8988T (cell line): ENCODE measurements around the gene XPNPEP2.

Source experiments
- DNase-seq: peaks from one replicate; pipeline ENCODE4 v3.0.0; 2011

XPNPEP2 gene

GRCh38 chrX:129738466-129739308 is at the start of gene XPNPEP2:
XPNPEP2 (plus strand) TSS chrX:129738979; CDS start chrX:129739214, 235 bp downstream.
- DNase-seq = no peak

- no peak for DNase-seq
These were observed 49.0 kb upstream of the XPNPEP2 start for GRCh38 chrX:129689796-129690195.

GRCh38 chrX:129690435-129690834 is 48.3 kb upstream of the XPNPEP2 start:
- no peak for DNase-seq

- no peak for DNase-seq
These were observed 45.4 kb upstream of the XPNPEP2 start for GRCh38 chrX:129693354-129693753.

- no peak for DNase-seq
These were observed 44.0 kb upstream of the XPNPEP2 start for GRCh38 chrX:129694805-129695204.

GRCh38 chrX:129695535-129695934 is 43.2 kb upstream of the XPNPEP2 start:
- no peak for DNase-seq

GRCh38 chrX:129695937-129696336 is 42.8 kb upstream of the XPNPEP2 start:
- no peak for DNase-seq

- DNase-seq = no peak
These were observed 42.2 kb upstream of the XPNPEP2 start for GRCh38 chrX:129696463-129697155.

- no peak for DNase-seq
These were observed 41.5 kb upstream of the XPNPEP2 start for GRCh38 chrX:129697204-129697829.

- DNase-seq = no peak
These were observed 40.6 kb upstream of the XPNPEP2 start for GRCh38 chrX:129698150-129698549.

- no peak for DNase-seq
These were observed 38.2 kb upstream of the XPNPEP2 start for GRCh38 chrX:129700536-129700935.

GRCh38 chrX:129701624-129702069 is 37.1 kb upstream of the XPNPEP2 start:
- no peak for DNase-seq

- no peak for DNase-seq
These were observed 34.3 kb upstream of the XPNPEP2 start for GRCh38 chrX:129704491-129704890.

GRCh38 chrX:129705377-129705925 is 33.3 kb upstream of the XPNPEP2 start:
- DNase-seq = no peak

- DNase-seq = no peak
These were observed 32.8 kb upstream of the XPNPEP2 start for GRCh38 chrX:129705988-129706387.

- DNase-seq = no peak
These were observed 32.2 kb upstream of the XPNPEP2 start for GRCh38 chrX:129706400-129707072.

GRCh38 chrX:129714581-129714980 is 24.2 kb upstream of the XPNPEP2 start:
- DNase-seq = no peak

GRCh38 chrX:129716507-129716906 is 22.3 kb upstream of the XPNPEP2 start:
- DNase-seq = no peak

- no peak for DNase-seq
These were observed 20.9 kb upstream of the XPNPEP2 start for GRCh38 chrX:129717892-129718291.

GRCh38 chrX:129718676-129719075 is 20.1 kb upstream of the XPNPEP2 start:
- DNase-seq = no peak

GRCh38 chrX:129719268-129719667 is 19.5 kb upstream of the XPNPEP2 start:
- no peak for DNase-seq

- no peak for DNase-seq
These were observed 18.7 kb upstream of the XPNPEP2 start for GRCh38 chrX:129719931-129720530.
